T-cell (primary cell): ENCODE results near the gene ZMYND8. TPM values are rescaled to one million over a fixed set of nuclear protein-coding genes. Genes with fewer than 3 reads are reported as not detected.
"Not testable (repeated sequence)": the region's sequence is repeated elsewhere in the genome, so short reads cannot be mapped to it uniquely, and the experiment has no call there.

Experiments used
- ATAC-seq, 4 experiments: fragments of 200-7000 bp in 3 of 4; fragments of 150-1000 bp in 1 of 4; cut with Tn5 transposase; replicated peaks in 1 of 4; 1 replicate in 3 of 4; 2 replicates in 1 of 4; pipeline ENCODE4 v1.10.0; 2021; ENCODE audit warnings: moderate library complexity in 3 of 4, mild to moderate bottlenecking in 2 of 4, moderate number of reproducible peaks in 1 of 4
- CTCF ChIA-PET, 2 donors: fragments of 300-600 bp; sonication (Branson Sonifier 250); formaldehyde crosslinking; loops; one replicate each; lab custom pipeline; 2022; ENCODE audit warnings: antibody characterized with exemption in 2 of 2; lab: Charles Lee
- POLR2A ChIA-PET, 2 donors: fragments of 300-600 bp; sonication (Branson Sonifier 250); formaldehyde crosslinking; loops; one replicate each; lab custom pipeline; 2022; ENCODE audit warnings: antibody characterized with exemption in 2 of 2; lab: Charles Lee
- DNase-seq, 35 experiments: peaks; one replicate each; pipeline versions ENCODE4 v3.0.0 to v3.0.0-alpha.2; 2013 to 2023
- H3K27ac ChIP-seq: one replicate; pipeline ENCODE4 v1.5.1; 2013; ENCODE audit warnings: low read length
- H3K27me3 ChIP-seq, 2 experiments: replicated peaks in 1 of 2; 1 replicate in 1 of 2; 2 replicates in 1 of 2; pipeline versions ENCODE4 v1.6.1 to v1.7.0; 2013; ENCODE audit warnings: low read length in 1 of 2, mixed read lengths in 1 of 2; ENCODE audit not compliant: control insufficient read depth in 2 of 2, insufficient read depth in 2 of 2; ENCODE audit errors: extremely low read depth in 1 of 2
- H3K36me3 ChIP-seq, 2 donors: 1 replicate in 1 of 2; 2 replicates in 1 of 2; pipeline versions ENCODE4 v1.6.1 to v1.7.0; 2013; ENCODE audit warnings: low read length in 1 of 2; ENCODE audit not compliant: control insufficient read depth in 2 of 2, insufficient read depth in 1 of 2; ENCODE audit errors: extremely low read depth in 1 of 2
- H3K4me1 ChIP-seq, 2 experiments: 1 replicate in 1 of 2; 2 replicates in 1 of 2; pipeline versions ENCODE4 v1.6.1 to v1.7.0; 2013; ENCODE audit warnings: low read length in 2 of 2, mixed read lengths in 1 of 2; ENCODE audit not compliant: insufficient read depth in 2 of 2, control insufficient read depth in 1 of 2; ENCODE audit errors: extremely low read depth in 1 of 2
- H3K4me3 ChIP-seq, 2 donors: 1 replicate in 1 of 2; 2 replicates in 1 of 2; pipeline versions ENCODE4 v1.5.1 to v1.7.0; 2013; ENCODE audit warnings: mild to moderate bottlenecking in 2 of 2, low read length in 1 of 2, moderate library complexity in 1 of 2; ENCODE audit not compliant: control insufficient read depth in 1 of 2; ENCODE audit errors: extremely low read depth in 1 of 2
- H3K9me3 ChIP-seq: 2 replicates; pipeline ENCODE4 v1.7.0; 2013
- H3K27ac Mint-ChIP-seq, 2 donors: one replicate each; pipeline ENCODE4 v1.8.0; 2020 to 2021; ENCODE audit warnings: mild to moderate bottlenecking in 2 of 2, mixed read lengths in 2 of 2
- H3K27me3 Mint-ChIP-seq, 2 donors: one replicate each; pipeline ENCODE4 v1.8.0; 2021 to 2022; ENCODE audit warnings: mixed read lengths in 2 of 2
- H3K36me3 Mint-ChIP-seq: one replicate; pipeline ENCODE4 v1.8.0; 2021; ENCODE audit warnings: mixed read lengths
- H3K4me1 Mint-ChIP-seq, 3 donors: one replicate each; pipeline ENCODE4 v1.8.0; 2020 to 2022; ENCODE audit warnings: mixed read lengths in 3 of 3, mild to moderate bottlenecking in 1 of 3
- H3K4me3 Mint-ChIP-seq, 3 donors: one replicate each; pipeline ENCODE4 v1.8.0; 2020 to 2022; ENCODE audit warnings: mild to moderate bottlenecking in 3 of 3, mixed read lengths in 3 of 3, moderate library complexity in 3 of 3
- H3K9me3 Mint-ChIP-seq, 3 donors: one replicate each; pipeline ENCODE4 v1.8.0; 2020 to 2022; ENCODE audit warnings: mixed read lengths in 3 of 3
- WGBS: methylation state at CpG from one replicate; pipeline ENCODE4 v1.1.5; 2013; ENCODE audit warnings: missing lambda C conversion rate; ENCODE audit not compliant: insufficient coverage; 5-methylcytosine and 5-hydroxymethylcytosine counted together
- total RNA-seq, 35 experiments: library from RNA in 6 of 35; stranded (reverse) in 6 of 35; fragments of 120-200 nt in 1 of 35; gene quantifications; one replicate each; pipeline versions ENCODE4 v1.2.1 to v1.2.4 and lab custom pipeline; 2013 to 2026

ZMYND8 gene
- total RNA-seq, 5 donors from 2014 or later (not counting 1 experiment from before 2014, with no cell fraction given): 39.6 to 68.9 (median 43.6) TPM

GRCh38 chr20:47243532-47244305 is 112.8 kb downstream of the ZMYND8 start:
- H3K4me1 ChIP-seq: no peaks in the 10 kb centered on the region
- peak overlapping the region in 1 of 2 donors; percentile 68 for H3K27ac Mint-ChIP-seq
- ChIA-PET POLR2A (no interaction called here), CTCF (no interaction called here)
- no peaks in the 10 kb centered on the region for H3K27me3 ChIP-seq
- peaks cover 47% of the 10 kb centered on the region for H3K36me3 Mint-ChIP-seq
- ATAC-seq (no peak), DNase-seq (no peak)
- no peak overlapping the region for H3K27ac ChIP-seq
- no peak overlapping the region for H3K4me3 Mint-ChIP-seq
- 100% methylated on average over 3 of the region's 3 CpGs for WGBS
- no peak overlapping the region for H3K4me3 ChIP-seq
- H3K36me3 ChIP-seq: peaks cover 24 to 71% of the 10 kb centered on the region in 2 donors
- no peaks in the 10 kb centered on the region for H3K9me3 Mint-ChIP-seq
- no peaks in the 10 kb centered on the region for H3K9me3 ChIP-seq
- no peaks in the 10 kb centered on the region for H3K27me3 Mint-ChIP-seq
- peaks cover 0 to 9% (median 0%) of the 10 kb centered on the region in 3 donors for H3K4me1 Mint-ChIP-seq

GRCh38 chr20:47243003-47243402 is 113.5 kb downstream of the ZMYND8 start:
- POLR2A ChIA-PET: no interaction called here
- H3K27ac ChIP-seq: no peak overlapping the region
- DNase-seq: no peak

GRCh38 chr20:47241345-47241781 is 115.1 kb downstream of the ZMYND8 start:
- Mint-ChIP-seq H3K4me3 (no peak overlapping the region), H3K36me3 (peaks cover 50% of the 10 kb centered on the region), H3K4me1 (peaks cover 0 to 9% (median 0%) of the 10 kb centered on the region in 3 donors), H3K27ac (peak overlapping the region in 1 of 2 donors; percentile 38), H3K27me3 (no peaks in the 10 kb centered on the region), H3K9me3 (no peaks in the 10 kb centered on the region)
- DNase-seq: no peak
- POLR2A ChIA-PET: no interaction called here
- Histone ChIP-seq H3K9me3 (no peaks in the 10 kb centered on the region), H3K4me3 (no peak overlapping the region), H3K27ac (no peak overlapping the region), H3K36me3 (peaks cover 15 to 70% of the 10 kb centered on the region in 2 donors), H3K4me1 (no peaks in the 10 kb centered on the region), H3K27me3 (no peaks in the 10 kb centered on the region)
- CTCF ChIA-PET: interaction anchor here in 1 of 2 donors (0.7 kb wide), 1 partner anchor 33 kb away, joined by 3 read pairs; no protein-coding TSS in a partner anchor
- no peak for ATAC-seq
- WGBS: 98% methylated on average over 7 of the region's 8 CpGs

More at GRCh38 chr20:47243003-47243402, 113.5 kb downstream of the ZMYND8 start:
- H3K4me3 Mint-ChIP-seq: no peak overlapping the region
- ATAC-seq: no peak
- no peaks in the 10 kb centered on the region for H3K9me3 ChIP-seq
- H3K27me3 Mint-ChIP-seq: no peaks in the 10 kb centered on the region
- H3K27me3 ChIP-seq: no peaks in the 10 kb centered on the region
- H3K36me3 ChIP-seq: peaks cover 18 to 71% of the 10 kb centered on the region in 2 donors
- 100% methylated on average over 3 of the region's 4 CpGs for WGBS
- H3K4me1 Mint-ChIP-seq: peaks cover 0 to 9% (median 0%) of the 10 kb centered on the region in 3 donors
- peak overlapping the region in 1 of 2 donors; percentile 6 for H3K27ac Mint-ChIP-seq
- no peaks in the 10 kb centered on the region for H3K9me3 Mint-ChIP-seq
- H3K4me3 ChIP-seq: no peak overlapping the region
- H3K36me3 Mint-ChIP-seq: peaks cover 47% of the 10 kb centered on the region
- CTCF ChIA-PET: no interaction called here
- no peaks in the 10 kb centered on the region for H3K4me1 ChIP-seq

- H3K27ac Mint-ChIP-seq, CTCF ChIA-PET, H3K27me3 ChIP-seq, ATAC-seq, H3K4me1 Mint-ChIP-seq, H3K9me3 ChIP-seq, H3K27me3 Mint-ChIP-seq, POLR2A ChIA-PET, H3K4me3 ChIP-seq, H3K4me3 Mint-ChIP-seq, DNase-seq, H3K4me1 ChIP-seq, H3K9me3 Mint-ChIP-seq, H3K27ac ChIP-seq: not testable (repeated sequence)
- WGBS: 95% methylated on average over 14 of the region's 20 CpGs
- H3K36me3 ChIP-seq: peaks cover 26 to 69% of the 10 kb centered on the region in 2 donors
- peaks cover 52% of the 10 kb centered on the region for H3K36me3 Mint-ChIP-seq
Measured at GRCh38 chr20:47240096-47240495, 116.4 kb downstream of the ZMYND8 start.

GRCh38 chr20:47239719-47240067 is 116.8 kb downstream of the ZMYND8 start:
- Histone ChIP-seq H3K4me1 (no peaks in the 10 kb centered on the region), H3K9me3 (no peaks in the 10 kb centered on the region), H3K4me3 (no peak overlapping the region), H3K27me3 (no peaks in the 10 kb centered on the region), H3K36me3 (peaks cover 26 to 65% of the 10 kb centered on the region in 2 donors), H3K27ac (no peak overlapping the region)
- CTCF ChIA-PET: no interaction called here
- H3K27ac Mint-ChIP-seq: no peak overlapping the region
- ATAC-seq (no peak), DNase-seq (no peak)
- H3K27me3 Mint-ChIP-seq: no peaks in the 10 kb centered on the region
- H3K4me3 Mint-ChIP-seq: no peak overlapping the region
- peaks cover 0 to 5% (median 0%) of the 10 kb centered on the region in 3 donors for H3K4me1 Mint-ChIP-seq
- no peaks in the 10 kb centered on the region for H3K9me3 Mint-ChIP-seq
- 95% methylated on average over 4 of the region's 6 CpGs for WGBS
- POLR2A ChIA-PET: no interaction called here
- peaks cover 52% of the 10 kb centered on the region for H3K36me3 Mint-ChIP-seq

- no peaks in the 10 kb centered on the region for H3K27me3 ChIP-seq
- DNase-seq (no peak), ATAC-seq (no peak)
- Mint-ChIP-seq H3K9me3 (no peaks in the 10 kb centered on the region), H3K4me1 (peaks cover 0 to 4% (median 0%) of the 10 kb centered on the region in 3 donors), H3K4me3 (no peak overlapping the region), H3K27me3 (no peaks in the 10 kb centered on the region), H3K27ac (no peak overlapping the region), H3K36me3 (peaks cover 56% of the 10 kb centered on the region)
- no peak overlapping the region for H3K4me3 ChIP-seq
- no peaks in the 10 kb centered on the region for H3K4me1 ChIP-seq
- WGBS: 97% methylated on average over 50 of the region's 51 CpGs
- CTCF ChIA-PET: no interaction called here
- no peak overlapping the region for H3K27ac ChIP-seq
- POLR2A ChIA-PET: no interaction called here
- no peaks in the 10 kb centered on the region for H3K9me3 ChIP-seq
- H3K36me3 ChIP-seq: peaks cover 29 to 61% of the 10 kb centered on the region in 2 donors
Measured at GRCh38 chr20:47238780-47239718, 117.5 kb downstream of the ZMYND8 start.
